HepG2 (cell line): ENCODE measurements around the gene TOR4A. TPM values are rescaled to one million over a fixed set of nuclear protein-coding genes. Genes with fewer than 3 reads are reported as not detected.

Source experiments
- MTA1 ChIP-seq: sonication (generic); formaldehyde crosslinking; IDR thresholded peaks from 2 replicates; pipeline ENCODE4 v1.4.0; 2020; ENCODE audit warnings: missing genetic modification reagents, mild to moderate bottlenecking, borderline replicate concordance
- RBFOX2 ChIP-seq: fragments of 200-400 bp; formaldehyde crosslinking; IDR thresholded peaks from 2 replicates; pipeline ENCODE4 v1.6.1; 2017; ENCODE audit warnings: low read depth, mild to moderate bottlenecking, low read length
- ZNF33B ChIP-seq: sonication (generic); formaldehyde crosslinking; IDR thresholded peaks from 2 replicates; pipeline ENCODE4 v1.5.1; 2020; ENCODE audit warnings: mild to moderate bottlenecking, missing genetic modification reagents
- ZNF34 ChIP-seq: sonication (generic); formaldehyde crosslinking; IDR thresholded peaks from 2 replicates; pipeline ENCODE4 v1.4.0; 2020; ENCODE audit warnings: mild to moderate bottlenecking, missing genetic modification reagents, borderline replicate concordance
- polyA plus RNA-seq, 8 experiments: library from polyadenylated mRNA; depleted of rRNA in 3 of 8; stranded (reverse) in 7 of 8; unstranded in 1 of 8; fragments of >200 nt; fragmentation: Illumina TruSeq in 4 of 8; extraction: Trizol in 4 of 8; gene quantifications; 2 replicates each; pipeline versions ENCODE4 v1.2.1 to v1.2.3, GENCODE V29; 2011 to 2016; ENCODE audit warnings: low read depth in 4 of 8, missing spikeins in 1 of 8, mixed read lengths in 1 of 8; ENCODE audit not compliant: insufficient read depth in 1 of 8
- total RNA-seq, 5 experiments: library from RNA; depleted of rRNA; stranded (reverse); fragments of >200 nt; fragmentation: Illumina TruSeq; extraction: Trizol; gene quantifications; 2 replicates each; pipeline ENCODE4 v1.2.3, GENCODE V29; 2016; ENCODE audit warnings: low read depth in 1 of 5
- TF ChIP-seq, protein P1 (sequence below): sonication (generic); formaldehyde crosslinking; IDR thresholded peaks from 2 replicates; pipeline ENCODE4 v1.5.1; 2020; ENCODE audit warnings: mild to moderate bottlenecking, missing genetic modification reagents, moderate library complexity
- TF ChIP-seq, protein P2 (sequence below): sonication (generic); formaldehyde crosslinking; IDR thresholded peaks from one replicate; pipeline ENCODE4 v1.5.1; 2020; ENCODE audit warnings: mild to moderate bottlenecking, missing genetic modification reagents; ENCODE audit errors: not compliant biosample characterization
- TF ChIP-seq, protein P3 (sequence below): sonication (generic); formaldehyde crosslinking; IDR thresholded peaks from 2 replicates; pipeline ENCODE4 v1.4.0; 2020; ENCODE audit warnings: missing genetic modification reagents
- TF ChIP-seq, protein P4 (sequence below): sonication (generic); formaldehyde crosslinking; IDR thresholded peaks from 2 replicates; pipeline ENCODE4 v1.4.0; 2020; ENCODE audit warnings: missing genetic modification reagents
- TF ChIP-seq, protein P5 (sequence below): sonication (generic); formaldehyde crosslinking; IDR thresholded peaks from 2 replicates; pipeline ENCODE4 v1.4.0; 2020; ENCODE audit warnings: low read depth, mild to moderate bottlenecking, missing genetic modification reagents

Gene TOR4A
- total and polyA plus RNA-seq, 2 of the 13 experiments (the other 11 are each of a cell fraction or from before 2014, with no cell fraction given) = 11.1 to 14.2 TPM

DNA sequence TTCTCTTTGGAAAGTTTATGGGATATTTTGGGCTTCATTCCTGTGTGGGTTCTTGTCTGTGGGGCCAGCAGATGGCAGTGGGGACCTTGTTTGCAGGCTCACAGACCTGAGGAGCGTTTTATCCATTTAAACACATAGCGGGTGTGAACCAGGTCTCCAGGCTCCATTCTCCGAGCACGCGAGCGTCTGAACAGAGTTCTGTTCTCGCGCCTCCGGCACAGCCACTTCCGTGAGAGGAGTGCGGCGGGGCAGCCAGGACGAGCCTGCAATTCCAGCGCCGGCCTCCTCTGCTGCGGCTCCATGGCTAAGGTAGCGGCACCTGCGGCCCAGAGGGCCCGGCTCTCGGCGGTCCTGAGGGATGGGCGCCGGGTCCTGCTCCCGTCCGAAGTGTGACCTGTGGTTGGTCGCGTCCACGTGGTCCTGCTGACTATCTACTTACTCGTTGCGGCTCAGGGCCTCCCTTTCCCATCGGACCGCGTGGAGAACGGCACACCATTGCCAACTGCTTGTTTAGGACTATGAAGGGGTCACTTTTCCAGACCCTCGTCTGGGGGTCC lies 17.2 kb downstream of the TOR4A start (continued):
- TF ChIP-seq, protein P1, sequence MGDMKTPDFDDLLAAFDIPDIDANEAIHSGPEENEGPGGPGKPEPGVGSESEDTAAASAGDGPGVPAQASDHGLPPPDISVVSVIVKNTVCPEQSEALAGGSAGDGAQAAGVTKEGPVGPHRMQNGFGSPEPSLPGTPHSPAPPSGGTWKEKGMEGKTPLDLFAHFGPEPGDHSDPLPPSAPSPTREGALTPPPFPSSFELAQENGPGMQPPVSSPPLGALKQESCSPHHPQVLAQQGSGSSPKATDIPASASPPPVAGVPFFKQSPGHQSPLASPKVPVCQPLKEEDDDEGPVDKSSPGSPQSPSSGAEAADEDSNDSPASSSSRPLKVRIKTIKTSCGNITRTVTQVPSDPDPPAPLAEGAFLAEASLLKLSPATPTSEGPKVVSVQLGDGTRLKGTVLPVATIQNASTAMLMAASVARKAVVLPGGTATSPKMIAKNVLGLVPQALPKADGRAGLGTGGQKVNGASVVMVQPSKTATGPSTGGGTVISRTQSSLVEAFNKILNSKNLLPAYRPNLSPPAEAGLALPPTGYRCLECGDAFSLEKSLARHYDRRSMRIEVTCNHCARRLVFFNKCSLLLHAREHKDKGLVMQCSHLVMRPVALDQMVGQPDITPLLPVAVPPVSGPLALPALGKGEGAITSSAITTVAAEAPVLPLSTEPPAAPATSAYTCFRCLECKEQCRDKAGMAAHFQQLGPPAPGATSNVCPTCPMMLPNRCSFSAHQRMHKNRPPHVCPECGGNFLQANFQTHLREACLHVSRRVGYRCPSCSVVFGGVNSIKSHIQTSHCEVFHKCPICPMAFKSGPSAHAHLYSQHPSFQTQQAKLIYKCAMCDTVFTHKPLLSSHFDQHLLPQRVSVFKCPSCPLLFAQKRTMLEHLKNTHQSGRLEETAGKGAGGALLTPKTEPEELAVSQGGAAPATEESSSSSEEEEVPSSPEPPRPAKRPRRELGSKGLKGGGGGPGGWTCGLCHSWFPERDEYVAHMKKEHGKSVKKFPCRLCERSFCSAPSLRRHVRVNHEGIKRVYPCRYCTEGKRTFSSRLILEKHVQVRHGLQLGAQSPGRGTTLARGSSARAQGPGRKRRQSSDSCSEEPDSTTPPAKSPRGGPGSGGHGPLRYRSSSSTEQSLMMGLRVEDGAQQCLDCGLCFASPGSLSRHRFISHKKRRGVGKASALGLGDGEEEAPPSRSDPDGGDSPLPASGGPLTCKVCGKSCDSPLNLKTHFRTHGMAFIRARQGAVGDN = peak; percentile 85
- TF ChIP-seq, protein P2, sequence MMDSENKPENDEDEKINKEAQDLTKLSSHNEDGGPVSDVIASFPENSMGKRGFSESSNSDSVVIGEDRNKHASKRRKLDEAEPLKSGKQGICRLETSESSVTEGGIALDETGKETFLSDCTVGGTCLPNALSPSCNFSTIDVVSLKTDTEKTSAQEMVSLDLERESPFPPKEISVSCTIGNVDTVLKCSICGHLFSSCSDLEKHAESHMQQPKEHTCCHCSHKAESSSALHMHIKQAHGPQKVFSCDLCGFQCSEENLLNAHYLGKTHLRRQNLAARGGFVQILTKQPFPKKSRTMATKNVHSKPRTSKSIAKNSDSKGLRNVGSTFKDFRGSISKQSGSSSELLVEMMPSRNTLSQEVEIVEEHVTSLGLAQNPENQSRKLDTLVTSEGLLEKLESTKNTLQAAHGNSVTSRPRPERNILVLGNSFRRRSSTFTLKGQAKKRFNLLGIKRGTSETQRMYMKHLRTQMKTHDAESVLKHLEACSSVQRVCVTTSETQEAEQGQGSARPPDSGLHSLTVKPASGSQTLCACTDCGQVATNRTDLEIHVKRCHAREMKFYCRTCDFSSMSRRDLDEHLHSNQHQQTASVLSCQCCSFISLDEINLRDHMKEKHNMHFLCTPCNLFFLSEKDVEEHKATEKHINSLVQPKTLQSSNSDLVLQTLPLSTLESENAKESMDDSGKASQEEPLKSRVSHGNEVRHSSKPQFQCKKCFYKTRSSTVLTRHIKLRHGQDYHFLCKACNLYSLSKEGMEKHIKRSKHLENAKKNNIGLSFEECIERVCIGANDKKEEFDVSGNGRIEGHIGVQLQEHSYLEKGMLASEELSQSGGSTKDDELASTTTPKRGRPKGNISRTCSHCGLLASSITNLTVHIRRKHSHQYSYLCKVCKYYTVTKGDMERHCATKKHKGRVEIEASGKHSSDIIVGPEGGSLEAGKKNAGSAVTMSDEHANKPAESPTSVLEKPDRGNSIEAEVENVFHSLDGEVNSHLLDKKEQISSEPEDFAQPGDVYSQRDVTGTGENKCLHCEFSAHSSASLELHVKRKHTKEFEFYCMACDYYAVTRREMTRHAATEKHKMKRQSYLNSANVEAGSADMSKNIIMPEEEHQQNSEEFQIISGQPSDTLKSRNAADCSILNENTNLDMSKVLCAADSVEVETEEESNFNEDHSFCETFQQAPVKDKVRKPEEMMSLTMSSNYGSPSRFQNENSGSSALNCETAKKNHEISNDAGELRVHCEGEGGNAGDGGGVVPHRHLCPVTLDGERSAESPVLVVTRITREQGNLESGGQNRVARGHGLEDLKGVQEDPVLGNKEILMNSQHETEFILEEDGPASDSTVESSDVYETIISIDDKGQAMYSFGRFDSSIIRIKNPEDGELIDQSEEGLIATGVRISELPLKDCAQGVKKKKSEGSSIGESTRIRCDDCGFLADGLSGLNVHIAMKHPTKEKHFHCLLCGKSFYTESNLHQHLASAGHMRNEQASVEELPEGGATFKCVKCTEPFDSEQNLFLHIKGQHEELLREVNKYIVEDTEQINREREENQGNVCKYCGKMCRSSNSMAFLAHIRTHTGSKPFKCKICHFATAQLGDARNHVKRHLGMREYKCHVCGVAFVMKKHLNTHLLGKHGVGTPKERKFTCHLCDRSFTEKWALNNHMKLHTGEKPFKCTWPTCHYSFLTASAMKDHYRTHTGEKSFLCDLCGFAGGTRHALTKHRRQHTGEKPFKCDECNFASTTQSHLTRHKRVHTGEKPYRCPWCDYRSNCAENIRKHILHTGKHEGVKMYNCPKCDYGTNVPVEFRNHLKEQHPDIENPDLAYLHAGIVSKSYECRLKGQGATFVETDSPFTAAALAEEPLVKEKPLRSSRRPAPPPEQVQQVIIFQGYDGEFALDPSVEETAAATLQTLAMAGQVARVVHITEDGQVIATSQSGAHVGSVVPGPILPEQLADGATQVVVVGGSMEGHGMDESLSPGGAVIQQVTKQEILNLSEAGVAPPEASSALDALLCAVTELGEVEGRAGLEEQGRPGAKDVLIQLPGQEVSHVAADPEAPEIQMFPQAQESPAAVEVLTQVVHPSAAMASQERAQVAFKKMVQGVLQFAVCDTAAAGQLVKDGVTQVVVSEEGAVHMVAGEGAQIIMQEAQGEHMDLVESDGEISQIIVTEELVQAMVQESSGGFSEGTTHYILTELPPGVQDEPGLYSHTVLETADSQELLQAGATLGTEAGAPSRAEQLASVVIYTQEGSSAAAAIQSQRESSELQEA = no peak
- peak; percentile 26; the same call in 1 of the 2 replicates for TF ChIP-seq MTA1
- TF ChIP-seq ZNF34 (CRISPR knock-in tag) = 0 out of 2 replicates have a peak, but pooled peaks have one; percentile 53
- TF ChIP-seq, protein P3, sequence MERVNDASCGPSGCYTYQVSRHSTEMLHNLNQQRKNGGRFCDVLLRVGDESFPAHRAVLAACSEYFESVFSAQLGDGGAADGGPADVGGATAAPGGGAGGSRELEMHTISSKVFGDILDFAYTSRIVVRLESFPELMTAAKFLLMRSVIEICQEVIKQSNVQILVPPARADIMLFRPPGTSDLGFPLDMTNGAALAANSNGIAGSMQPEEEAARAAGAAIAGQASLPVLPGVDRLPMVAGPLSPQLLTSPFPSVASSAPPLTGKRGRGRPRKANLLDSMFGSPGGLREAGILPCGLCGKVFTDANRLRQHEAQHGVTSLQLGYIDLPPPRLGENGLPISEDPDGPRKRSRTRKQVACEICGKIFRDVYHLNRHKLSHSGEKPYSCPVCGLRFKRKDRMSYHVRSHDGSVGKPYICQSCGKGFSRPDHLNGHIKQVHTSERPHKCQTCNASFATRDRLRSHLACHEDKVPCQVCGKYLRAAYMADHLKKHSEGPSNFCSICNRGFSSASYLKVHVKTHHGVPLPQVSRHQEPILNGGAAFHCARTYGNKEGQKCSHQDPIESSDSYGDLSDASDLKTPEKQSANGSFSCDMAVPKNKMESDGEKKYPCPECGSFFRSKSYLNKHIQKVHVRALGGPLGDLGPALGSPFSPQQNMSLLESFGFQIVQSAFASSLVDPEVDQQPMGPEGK (CRISPR knock-in tag) = 0 out of 2 replicates have a peak, but pooled peaks have one; percentile 17
- peak; percentile 34; the same call in 1 of the 2 replicates for TF ChIP-seq RBFOX2
- TF ChIP-seq, protein P4, sequence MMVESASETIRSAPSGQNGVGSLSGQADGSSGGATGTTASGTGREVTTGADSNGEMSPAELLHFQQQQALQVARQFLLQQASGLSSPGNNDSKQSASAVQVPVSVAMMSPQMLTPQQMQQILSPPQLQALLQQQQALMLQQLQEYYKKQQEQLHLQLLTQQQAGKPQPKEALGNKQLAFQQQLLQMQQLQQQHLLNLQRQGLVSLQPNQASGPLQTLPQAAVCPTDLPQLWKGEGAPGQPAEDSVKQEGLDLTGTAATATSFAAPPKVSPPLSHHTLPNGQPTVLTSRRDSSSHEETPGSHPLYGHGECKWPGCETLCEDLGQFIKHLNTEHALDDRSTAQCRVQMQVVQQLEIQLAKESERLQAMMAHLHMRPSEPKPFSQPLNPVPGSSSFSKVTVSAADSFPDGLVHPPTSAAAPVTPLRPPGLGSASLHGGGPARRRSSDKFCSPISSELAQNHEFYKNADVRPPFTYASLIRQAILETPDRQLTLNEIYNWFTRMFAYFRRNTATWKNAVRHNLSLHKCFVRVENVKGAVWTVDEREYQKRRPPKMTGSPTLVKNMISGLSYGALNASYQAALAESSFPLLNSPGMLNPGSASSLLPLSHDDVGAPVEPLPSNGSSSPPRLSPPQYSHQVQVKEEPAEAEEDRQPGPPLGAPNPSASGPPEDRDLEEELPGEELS (CRISPR knock-in tag) = no peak
- TF ChIP-seq, protein P5, sequence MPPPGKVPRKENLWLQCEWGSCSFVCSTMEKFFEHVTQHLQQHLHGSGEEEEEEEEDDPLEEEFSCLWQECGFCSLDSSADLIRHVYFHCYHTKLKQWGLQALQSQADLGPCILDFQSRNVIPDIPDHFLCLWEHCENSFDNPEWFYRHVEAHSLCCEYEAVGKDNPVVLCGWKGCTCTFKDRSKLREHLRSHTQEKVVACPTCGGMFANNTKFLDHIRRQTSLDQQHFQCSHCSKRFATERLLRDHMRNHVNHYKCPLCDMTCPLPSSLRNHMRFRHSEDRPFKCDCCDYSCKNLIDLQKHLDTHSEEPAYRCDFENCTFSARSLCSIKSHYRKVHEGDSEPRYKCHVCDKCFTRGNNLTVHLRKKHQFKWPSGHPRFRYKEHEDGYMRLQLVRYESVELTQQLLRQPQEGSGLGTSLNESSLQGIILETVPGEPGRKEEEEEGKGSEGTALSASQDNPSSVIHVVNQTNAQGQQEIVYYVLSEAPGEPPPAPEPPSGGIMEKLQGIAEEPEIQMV (CRISPR knock-in tag) = 0 out of 2 replicates have a peak, but pooled peaks have one; percentile 61
- no peak for TF ChIP-seq ZNF33B
